Hepatocyte (in vitro differentiated cells): ENCODE data around the gene ARL2BP. TPM values are rescaled to one million over a fixed set of nuclear protein-coding genes. Genes with fewer than 3 reads are reported as not detected.

Source experiments
- DNase-seq: peaks from one replicate; pipeline ENCODE4 v3.0.0-alpha.2; 2016; ENCODE audit warnings: low spot score
- H2AFZ ChIP-seq: fragments of 200-600 bp; sonication (generic); 2 replicates; pipeline ENCODE4 v1.6.0; 2016; ENCODE audit warnings: antibody characterized with exemption, mild to moderate bottlenecking
- H3K27ac ChIP-seq: fragments of 200-600 bp; sonication (generic); 2 replicates; pipeline ENCODE4 v1.5.1; 2016; ENCODE audit warnings: mild to moderate bottlenecking
- H3K27me3 ChIP-seq: fragments of 200-600 bp; sonication (generic); 2 replicates; pipeline ENCODE4 v1.6.1; 2016
- H3K36me3 ChIP-seq: fragments of 200-600 bp; sonication (generic); replicated peaks from 2 replicates; pipeline ENCODE4 v1.5.1; 2016; ENCODE audit warnings: low read depth; ENCODE audit not compliant: insufficient read depth
- H3K4me1 ChIP-seq: fragments of 200-600 bp; sonication (generic); 2 replicates; pipeline ENCODE4 v1.5.1; 2016; ENCODE audit warnings: mild to moderate bottlenecking, moderate library complexity; ENCODE audit not compliant: insufficient read depth
- H3K4me2 ChIP-seq: fragments of 200-600 bp; sonication (generic); 2 replicates; pipeline ENCODE4 v1.6.0; 2016
- H3K4me3 ChIP-seq: fragments of 200-600 bp; sonication (generic); 2 replicates; pipeline ENCODE4 v1.5.1; 2016; ENCODE audit warnings: mild to moderate bottlenecking
- H3K79me2 ChIP-seq: fragments of 200-600 bp; sonication (generic); 2 replicates; pipeline ENCODE4 v1.6.0; 2017; ENCODE audit warnings: mild to moderate bottlenecking
- H3K9me2 ChIP-seq: fragments of 200-600 bp; sonication (generic); replicated peaks from 2 replicates; pipeline ENCODE4 v1.6.0; 2017; ENCODE audit warnings: mild to moderate bottlenecking; ENCODE audit not compliant: insufficient read depth
- H3K9me3 ChIP-seq: fragments of 200-600 bp; sonication (generic); 2 replicates; pipeline ENCODE4 v1.5.1; 2016; ENCODE audit warnings: low read depth, mild to moderate bottlenecking
- H4K20me1 ChIP-seq: fragments of 200-600 bp; sonication (generic); 2 replicates; pipeline ENCODE4 v1.6.0; 2016; ENCODE audit warnings: mild to moderate bottlenecking; ENCODE audit not compliant: insufficient read depth, poor library complexity, severe bottlenecking
- EZH2 ChIP-seq: fragments of 200-600 bp; sonication (generic); IDR thresholded peaks from 2 replicates; pipeline ENCODE4 v1.6.1; 2016; ENCODE audit warnings: antibody characterized with exemption, mild to moderate bottlenecking, borderline replicate concordance
- EZH2phosphoT487 ChIP-seq: fragments of 200-600 bp; sonication (generic); IDR thresholded peaks from one replicate; pipeline ENCODE4 v1.6.1; 2018; ENCODE audit warnings: antibody characterized with exemption, mild to moderate bottlenecking, low read depth, moderate library complexity; ENCODE audit not compliant: unreplicated experiment, severe bottlenecking
- WGBS: methylation state at CpG from one replicate; pipeline ENCODE4 v1.1.6; 2016; ENCODE audit warnings: low lambda C conversion rate; ENCODE audit errors: missing lambda C conversion rate; 5-methylcytosine and 5-hydroxymethylcytosine counted together
- polyA plus RNA-seq: library from polyadenylated mRNA; unstranded; fragments of >200 nt; fragmentation: Nextera tagmentation; extraction: Ambion mirVana; gene quantifications from 2 replicates; pipeline ENCODE4 v1.2.1, GENCODE V29; 2016
- total RNA-seq: library from RNA; depleted of rRNA; stranded (reverse); fragments of >200 nt; gene quantifications from 2 replicates; pipeline ENCODE4 v1.2.3, GENCODE V29; 2014
- TF ChIP-seq, protein P1 (sequence below): fragments of 200-600 bp; sonication (generic); IDR thresholded peaks from 2 replicates; pipeline ENCODE4 v1.5.1; 2016; ENCODE audit warnings: antibody characterized with exemption, mild to moderate bottlenecking; ENCODE audit not compliant: poor library complexity

ARL2BP gene
- total and polyA plus RNA-seq, 2 experiments from 2014 or later = 102 to 105 TPM

DNA sequence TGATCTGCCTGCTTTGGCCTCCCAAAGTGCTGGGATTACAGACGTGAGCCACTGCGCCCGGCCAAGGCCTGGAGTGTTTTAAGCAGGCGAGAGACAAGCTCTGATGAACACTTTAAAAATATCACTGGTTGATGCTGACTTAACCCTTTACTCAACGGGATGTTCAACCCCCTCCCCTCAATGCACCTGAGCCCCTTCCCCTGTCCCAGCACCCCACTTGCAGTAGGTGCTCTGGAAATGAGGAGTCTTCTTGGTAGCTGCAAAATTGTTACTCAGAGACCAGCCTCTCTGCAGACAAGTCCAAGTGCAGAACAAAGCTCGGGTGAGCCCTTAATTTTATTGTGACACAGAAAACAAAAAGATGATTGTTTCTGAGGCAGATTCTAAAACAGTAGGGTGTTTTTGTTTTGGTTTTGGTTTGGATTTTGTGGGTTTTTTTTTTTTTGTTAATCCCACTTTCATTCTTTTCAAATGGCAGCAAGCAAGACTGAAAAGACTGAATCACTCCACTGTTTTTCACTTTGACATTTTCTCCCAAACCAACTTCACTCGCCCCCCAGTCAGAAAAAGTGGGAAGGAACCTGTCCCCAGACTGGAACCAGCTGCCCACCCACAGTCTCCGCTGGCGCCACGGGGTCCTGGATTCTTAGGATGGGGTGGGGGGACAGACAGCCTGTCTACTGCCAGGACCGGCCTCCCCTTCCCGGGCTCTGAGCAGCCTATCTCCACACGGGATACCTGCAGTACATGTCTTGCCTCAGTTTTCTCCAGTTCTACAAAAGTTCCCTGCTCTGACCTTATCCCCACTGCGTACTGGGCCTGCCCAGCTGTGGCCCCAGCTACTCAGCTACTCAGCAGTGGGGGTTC is 44.6 kb downstream of the ARL2BP start:
- Histone ChIP-seq H3K4me3 (no peak overlapping the region), H3K9me2 (no peaks in the 10 kb centered on the region), H2AFZ (no peak overlapping the region), H4K20me1 (no peaks in the 10 kb centered on the region), H3K27me3 (peaks cover 3% of the 10 kb centered on the region), H3K27ac (no peak overlapping the region), H3K36me3 (no peaks in the 10 kb centered on the region), H3K79me2 (no peaks in the 10 kb centered on the region), H3K4me2 (no peak overlapping the region), H3K4me1 (no peaks in the 10 kb centered on the region), H3K9me3 (no peaks in the 10 kb centered on the region)
- 73% methylated on average over 14 of the region's 14 CpGs for WGBS
- TF ChIP-seq EZH2 = no peak
- TF ChIP-seq, protein P1, sequence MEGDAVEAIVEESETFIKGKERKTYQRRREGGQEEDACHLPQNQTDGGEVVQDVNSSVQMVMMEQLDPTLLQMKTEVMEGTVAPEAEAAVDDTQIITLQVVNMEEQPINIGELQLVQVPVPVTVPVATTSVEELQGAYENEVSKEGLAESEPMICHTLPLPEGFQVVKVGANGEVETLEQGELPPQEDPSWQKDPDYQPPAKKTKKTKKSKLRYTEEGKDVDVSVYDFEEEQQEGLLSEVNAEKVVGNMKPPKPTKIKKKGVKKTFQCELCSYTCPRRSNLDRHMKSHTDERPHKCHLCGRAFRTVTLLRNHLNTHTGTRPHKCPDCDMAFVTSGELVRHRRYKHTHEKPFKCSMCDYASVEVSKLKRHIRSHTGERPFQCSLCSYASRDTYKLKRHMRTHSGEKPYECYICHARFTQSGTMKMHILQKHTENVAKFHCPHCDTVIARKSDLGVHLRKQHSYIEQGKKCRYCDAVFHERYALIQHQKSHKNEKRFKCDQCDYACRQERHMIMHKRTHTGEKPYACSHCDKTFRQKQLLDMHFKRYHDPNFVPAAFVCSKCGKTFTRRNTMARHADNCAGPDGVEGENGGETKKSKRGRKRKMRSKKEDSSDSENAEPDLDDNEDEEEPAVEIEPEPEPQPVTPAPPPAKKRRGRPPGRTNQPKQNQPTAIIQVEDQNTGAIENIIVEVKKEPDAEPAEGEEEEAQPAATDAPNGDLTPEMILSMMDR = no peak
- TF ChIP-seq EZH2phosphoT487 = no peak
- DNase-seq = no peak

DNA sequence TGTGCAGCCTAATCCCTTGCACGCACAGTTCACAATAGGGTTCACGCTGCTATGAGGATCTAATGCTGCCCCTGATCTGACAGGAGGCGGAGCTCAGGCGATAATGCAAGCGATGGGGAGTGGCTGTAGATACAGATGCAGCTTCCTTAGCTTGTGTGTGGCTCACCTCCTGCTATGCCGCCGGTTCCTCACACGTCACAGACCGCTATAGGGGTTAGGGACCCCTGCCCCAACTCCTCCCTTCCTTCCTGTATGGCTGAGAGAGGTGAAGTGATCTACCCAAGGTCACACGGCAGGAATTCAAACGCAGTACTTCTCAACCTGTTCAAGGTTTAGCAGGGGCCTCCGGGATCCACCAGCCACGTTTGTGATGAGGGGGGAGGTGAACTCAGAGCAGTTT is 52.8 kb downstream of the ARL2BP start:
- Histone ChIP-seq H3K36me3 (no peaks in the 10 kb centered on the region), H3K9me2 (no peaks in the 10 kb centered on the region), H3K4me3 (no peak overlapping the region), H3K9me3 (no peaks in the 10 kb centered on the region), H3K4me1 (peaks cover 3% of the 10 kb centered on the region), H3K27me3 (no peaks in the 10 kb centered on the region), H3K79me2 (no peaks in the 10 kb centered on the region), H3K4me2 (no peak overlapping the region), H4K20me1 (no peaks in the 10 kb centered on the region), H3K27ac (no peak overlapping the region), H2AFZ (no peak overlapping the region)
- TF ChIP-seq EZH2phosphoT487 = no peak
- no peak for TF ChIP-seq EZH2
- TF ChIP-seq, protein P1 = no peak
- DNase-seq = no peak
- 70% methylated on average over 13 of the region's 13 CpGs for WGBS

GRCh38 chr16:57299009-57299718 is 54.1 kb downstream of the ARL2BP start:
- Histone ChIP-seq H3K4me3 (peak overlapping the region; percentile 9), H3K9me2 (no peaks in the 10 kb centered on the region), H3K4me1 (peaks cover 8% of the 10 kb centered on the region), H4K20me1 (no peaks in the 10 kb centered on the region), H3K27ac (peak overlapping the region; percentile 79), H3K36me3 (no peaks in the 10 kb centered on the region), H3K27me3 (no peaks in the 10 kb centered on the region), H3K9me3 (no peaks in the 10 kb centered on the region), H3K79me2 (no peaks in the 10 kb centered on the region), H3K4me2 (peak overlapping the region; percentile 69), H2AFZ (peak overlapping the region; percentile 37)
- no peak for TF ChIP-seq EZH2
- no peak for TF ChIP-seq EZH2phosphoT487
- TF ChIP-seq, protein P1 = no peak
- peak; percentile 89 for DNase-seq
- 21% methylated on average over 14 of the region's 14 CpGs for WGBS
